HCT116 (cell line): Measurements from ENCODE around the gene DNAH5. TPM values are rescaled to one million over a fixed set of nuclear protein-coding genes. Genes with fewer than 3 reads are reported as not detected.

Experiments
- ATAC-seq: fragments of 200-7000 bp; cut with Tn5 transposase; 2 replicates; pipeline ENCODE4 v1.9.1; 2020; ENCODE audit warnings: mild to moderate bottlenecking, moderate library complexity
- BruUV-seq: library from RNA; stranded (reverse); fragments of 400-500 nt; replicated peaks from 2 replicates; lab custom pipeline; 2021; lab: Mats Ljungman, UMichigan
- CTCF ChIA-PET: fragments of 300-600 bp; sonication (Branson Sonifier 250); formaldehyde crosslinking; loops from one replicate; lab custom pipeline; 2021; ENCODE audit warnings: antibody characterized with exemption; lab: Charles Lee
- POLR2A ChIA-PET: fragments of 300-600, 350-600 bp; sonication (Branson Sonifier 250); formaldehyde crosslinking; loops from one replicate; lab custom pipeline; 2021; ENCODE audit warnings: antibody characterized with exemption; lab: Charles Lee
- RAD21 ChIA-PET, 2 experiments: fragments of 300-600 bp; sonication (Branson Sonifier 250); formaldehyde crosslinking; loops; one replicate each; lab custom pipeline; 2023; ENCODE audit warnings: low total read pairs in 2 of 2; ENCODE audit not compliant: uncharacterized antibody in 2 of 2, unreplicated experiment in 2 of 2, low non-redundant PET in 1 of 2; lab: Charles Lee
- DNase-seq: peaks from one replicate; pipeline ENCODE4 v3.0.0-alpha.2; 2010; ENCODE audit warnings: low read depth, low spot score
- H2AFZ ChIP-seq: fragments of 200-600 bp; shearing (Covaris generic), sonication (generic); 2 replicates; pipeline ENCODE4 v1.6.1; 2017; ENCODE audit warnings: low read depth, mixed run types, mixed read lengths, antibody characterized with exemption, low read length; ENCODE audit not compliant: poor library complexity, severe bottlenecking
- H3K27ac ChIP-seq: 2 replicates; pipeline ENCODE4 v1.5.1; 2012; ENCODE audit warnings: low read depth, low read length
- H3K27me3 ChIP-seq: fragments of 200-600 bp; sonication (generic); 2 replicates; pipeline ENCODE4 v1.6.1; 2016; ENCODE audit warnings: mixed run types, low read length, mixed read lengths; ENCODE audit not compliant: insufficient read depth
- H3K36me3 ChIP-seq, 2 experiments: fragments of 200-500 bp in 1 of 2; fragments of 200-600 bp in 1 of 2; sonication (Bioruptor generic) in 1 of 2; sonication (generic) in 1 of 2; 2 replicates each; pipeline versions ENCODE4 v1.5.1 to v1.6.1; 2014 to 2016; ENCODE audit warnings: low read length in 2 of 2, inconsistent platforms in 1 of 2, mixed read lengths in 1 of 2, mixed run types in 1 of 2; ENCODE audit not compliant: insufficient read depth in 2 of 2, control insufficient read depth in 1 of 2
- H3K4me1 ChIP-seq, 2 experiments: fragments of 200-600 bp in 1 of 2; sonication (generic) in 1 of 2; 2 replicates each; pipeline versions ENCODE4 v1.5.1 to v1.6.1; 2012 to 2017; ENCODE audit warnings: low read length in 2 of 2, inconsistent platforms in 1 of 2, mild to moderate bottlenecking in 1 of 2, mixed read lengths in 1 of 2, mixed run types in 1 of 2, moderate library complexity in 1 of 2; ENCODE audit not compliant: insufficient read depth in 2 of 2, control insufficient read depth in 1 of 2
- H3K4me2 ChIP-seq: fragments of 200-600 bp; sonication (generic); 2 replicates; pipeline ENCODE4 v1.6.1; 2017; ENCODE audit warnings: mixed run types, low read length, mixed read lengths
- H3K4me3 ChIP-seq, 2 experiments: fragments of 200-600 bp in 1 of 2; sonication (generic) in 1 of 2; replicated peaks in 1 of 2; 2 replicates each; pipeline ENCODE4 v1.5.1; 2011 to 2016; ENCODE audit warnings: low read length in 2 of 2, control low read depth in 1 of 2, low read depth in 1 of 2, mild to moderate bottlenecking in 1 of 2, mixed read lengths in 1 of 2, mixed run types in 1 of 2
- H3K79me2 ChIP-seq: fragments of 200-600 bp; sonication (generic); 2 replicates; pipeline ENCODE4 v1.6.1; 2017; ENCODE audit warnings: mild to moderate bottlenecking, mixed run types, low read length, moderate library complexity, mixed read lengths; ENCODE audit not compliant: insufficient read depth
- H3K9ac ChIP-seq: fragments of 200-600 bp; sonication (generic); 2 replicates; pipeline ENCODE4 v1.6.1; 2016; ENCODE audit warnings: low read length, mixed read lengths
- H3K9me2 ChIP-seq: fragments of 200-600 bp; sonication (generic), shearing (Covaris generic); 2 replicates; pipeline ENCODE4 v1.6.1; 2017; ENCODE audit warnings: mixed run types, mild to moderate bottlenecking, moderate library complexity; ENCODE audit not compliant: insufficient read depth
- H3K9me3 ChIP-seq, 2 experiments: fragments of 200-500 bp in 1 of 2; fragments of 200-600 bp in 1 of 2; sonication (Bioruptor generic) in 1 of 2; sonication (generic) in 1 of 2; 2 replicates each; pipeline ENCODE4 v1.6.1; 2014 to 2017; ENCODE audit warnings: low read length in 2 of 2, mixed read lengths in 2 of 2, inconsistent platforms in 1 of 2, low read depth in 1 of 2, mild to moderate bottlenecking in 1 of 2, mixed run types in 1 of 2, moderate library complexity in 1 of 2; ENCODE audit not compliant: control insufficient read depth in 1 of 2, insufficient read depth in 1 of 2
- H4K20me1 ChIP-seq: fragments of 200-600 bp; sonication (generic), shearing (Covaris generic); 2 replicates; pipeline ENCODE4 v1.6.1; 2017; ENCODE audit warnings: mixed run types, mild to moderate bottlenecking, moderate library complexity; ENCODE audit not compliant: insufficient read depth
- CEBPB ChIP-seq: IDR thresholded peaks from 2 replicates; pipeline ENCODE4 v1.6.1; 2012; ENCODE audit warnings: low read depth
- EGR1 ChIP-seq: IDR thresholded peaks from 2 replicates; pipeline ENCODE4 v1.6.1; 2012; ENCODE audit warnings: low read depth
- ELF1 ChIP-seq: IDR thresholded peaks from 2 replicates; pipeline ENCODE4 v1.6.1; 2012; ENCODE audit warnings: low read depth, borderline replicate concordance
- FOSL1 ChIP-seq: IDR thresholded peaks from 2 replicates; pipeline ENCODE4 v1.6.1; 2012; ENCODE audit warnings: low read depth
- JUND ChIP-seq: IDR thresholded peaks from 2 replicates; pipeline ENCODE4 v1.6.1; 2012
- POLR2AphosphoS5 ChIP-seq: IDR thresholded peaks from 2 replicates; pipeline ENCODE4 v1.6.1; 2011; ENCODE audit warnings: mild to moderate bottlenecking, low read depth, low read length, moderate library complexity
- RAD21 ChIP-seq: IDR thresholded peaks from 2 replicates; pipeline ENCODE4 v1.6.1; 2012; ENCODE audit warnings: low read depth, mild to moderate bottlenecking
- SIN3A ChIP-seq: IDR thresholded peaks from 2 replicates; pipeline ENCODE4 v1.6.1; 2012; ENCODE audit warnings: low read depth
- SRF ChIP-seq: IDR thresholded peaks from 2 replicates; pipeline ENCODE4 v1.6.1; 2012; ENCODE audit warnings: low read depth
- TCF7L2 ChIP-seq: IDR thresholded peaks from 2 replicates; pipeline ENCODE4 v1.7.0; 2011; ENCODE audit warnings: borderline replicate concordance, inconsistent platforms; ENCODE audit not compliant: insufficient read depth, insufficient read length; ENCODE audit errors: extremely low read depth
- YY1 ChIP-seq: IDR thresholded peaks from 2 replicates; pipeline ENCODE4 v1.6.1; 2011; ENCODE audit warnings: low read length, low read depth, moderate library complexity, mild to moderate bottlenecking; ENCODE audit not compliant: insufficient replicate concordance; ENCODE audit errors: extremely low read depth
- ZFX ChIP-seq: fragments of 450-650 bp; IDR thresholded peaks from 2 replicates; pipeline ENCODE4 v1.6.1; 2017
- intact Hi-C: fragments of 100-400 bp; cut with micrococcal nuclease; formaldehyde crosslinking; loops from 2 replicates; pipeline ENCODE4 v1.10.0; 2022
- total RNA-seq: library from RNA; stranded (reverse); gene quantifications from one replicate; pipeline ENCODE4 v1.2.1, GENCODE V29; 2021; ENCODE audit not compliant: unreplicated experiment
- TF ChIP-seq, protein P1 (sequence below): IDR thresholded peaks from 2 replicates; pipeline ENCODE4 v1.6.1; 2012
- TF ChIP-seq, protein P2 (sequence below), 3 experiments: fragments of 200-600 bp in 1 of 3; sonication (generic) in 1 of 3; IDR thresholded peaks in 2 of 3; conservative IDR thresholded peaks in 1 of 3; 2 replicates each; pipeline ENCODE4 v1.5.1; 2012 to 2017; ENCODE audit warnings: low read depth in 2 of 3, low read length in 2 of 3, antibody characterized with exemption in 1 of 3, borderline replicate concordance in 1 of 3, control low read depth in 1 of 3, mild to moderate bottlenecking in 1 of 3, mixed read lengths in 1 of 3, mixed run types in 1 of 3, moderate library complexity in 1 of 3; ENCODE audit not compliant: insufficient read depth in 1 of 3

DNAH5 gene
- total RNA-seq, 1 experiment from 2014 or later = 0.37 TPM

DNA sequence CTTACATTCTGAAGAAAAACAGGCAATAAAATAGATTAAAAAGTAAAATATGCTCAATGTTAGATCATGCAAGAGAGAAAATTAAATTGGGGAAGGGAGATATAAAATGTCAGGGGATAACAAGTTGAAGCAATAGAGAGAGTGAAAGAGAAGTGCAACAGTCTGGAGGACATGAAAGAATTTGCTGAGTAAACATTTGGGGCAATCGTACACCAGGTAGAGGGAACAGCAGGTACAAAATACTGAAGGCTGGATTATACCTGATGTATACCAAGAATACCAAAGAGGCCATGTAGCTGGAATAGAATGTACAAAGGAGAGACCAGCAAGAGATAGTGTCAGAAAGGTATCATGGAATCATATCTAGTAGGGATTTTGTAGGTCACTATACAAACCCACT, 300.8 kb downstream of the DNAH5 start:
- no peak overlapping the region for H3K4me2 ChIP-seq
- H3K4me1 ChIP-seq = no peaks in the 10 kb centered on the region
- no peaks in the 10 kb centered on the region for H3K79me2 ChIP-seq
- no peaks in the 10 kb centered on the region for H3K36me3 ChIP-seq
- no peak overlapping the region for H2AFZ ChIP-seq
- no peak for ATAC-seq
- BruUV-seq = no TSS peak
- RAD21 ChIA-PET = no interaction called here
- no peaks in the 10 kb centered on the region for H3K27me3 ChIP-seq
- TF ChIP-seq ZFX (no peak), JUND (no peak), YY1 (no peak), POLR2AphosphoS5 (no peak), SIN3A (no peak), RAD21 (no peak)
- TF ChIP-seq, protein P1, sequence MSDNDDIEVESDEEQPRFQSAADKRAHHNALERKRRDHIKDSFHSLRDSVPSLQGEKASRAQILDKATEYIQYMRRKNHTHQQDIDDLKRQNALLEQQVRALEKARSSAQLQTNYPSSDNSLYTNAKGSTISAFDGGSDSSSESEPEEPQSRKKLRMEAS = no peak
- intact Hi-C loops = no loop called here
- H4K20me1 ChIP-seq = no peaks in the 10 kb centered on the region
- H3K4me3 ChIP-seq = no peak overlapping the region
- CTCF ChIA-PET = no interaction called here
- POLR2A ChIA-PET = no interaction called here
- H3K9me3 ChIP-seq = peaks cover 0 to 15% of the 10 kb centered on the region in 2 experiments; a peak in 1 of 4 replicates
- H3K27ac ChIP-seq = no peak overlapping the region
- no peak overlapping the region for H3K9ac ChIP-seq
- DNase-seq = no peak
- H3K9me2 ChIP-seq = no peaks in the 10 kb centered on the region

DNA sequence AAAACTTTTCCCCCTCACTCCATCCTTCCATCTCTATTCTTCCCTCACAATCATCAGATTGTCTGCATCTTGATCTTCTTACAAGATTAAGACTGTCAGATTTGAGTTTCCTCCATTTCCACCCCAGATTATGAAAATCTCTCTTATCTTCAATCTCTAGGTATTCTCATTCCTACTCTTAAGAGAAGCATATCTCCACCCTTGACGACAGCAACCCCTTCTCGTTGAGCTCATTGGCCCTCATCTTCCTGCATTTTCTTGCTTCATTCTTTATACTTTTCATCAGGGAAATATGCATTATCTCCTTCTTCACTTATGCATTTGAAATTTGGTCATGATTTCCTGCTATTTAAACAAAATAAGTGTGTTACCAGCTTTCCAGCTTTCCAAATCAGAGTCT, 301.3 kb downstream of the DNAH5 start:
- CTCF ChIA-PET = no interaction called here
- H3K9ac ChIP-seq = no peak overlapping the region
- no peak overlapping the region for H3K27ac ChIP-seq
- no peak for DNase-seq
- no peaks in the 10 kb centered on the region for H3K9me2 ChIP-seq
- no peak for ATAC-seq
- no peaks in the 10 kb centered on the region for H3K4me1 ChIP-seq
- H3K79me2 ChIP-seq = no peaks in the 10 kb centered on the region
- BruUV-seq = no TSS peak
- no peaks in the 10 kb centered on the region for H4K20me1 ChIP-seq
- TF ChIP-seq YY1 (no peak), JUND (no peak), ZFX (no peak), EGR1 (no peak), SIN3A (no peak), CEBPB (no peak), ELF1 (no peak), FOSL1 (no peak), SRF (no peak), TCF7L2 (no peak)
- TF ChIP-seq, protein P2, sequence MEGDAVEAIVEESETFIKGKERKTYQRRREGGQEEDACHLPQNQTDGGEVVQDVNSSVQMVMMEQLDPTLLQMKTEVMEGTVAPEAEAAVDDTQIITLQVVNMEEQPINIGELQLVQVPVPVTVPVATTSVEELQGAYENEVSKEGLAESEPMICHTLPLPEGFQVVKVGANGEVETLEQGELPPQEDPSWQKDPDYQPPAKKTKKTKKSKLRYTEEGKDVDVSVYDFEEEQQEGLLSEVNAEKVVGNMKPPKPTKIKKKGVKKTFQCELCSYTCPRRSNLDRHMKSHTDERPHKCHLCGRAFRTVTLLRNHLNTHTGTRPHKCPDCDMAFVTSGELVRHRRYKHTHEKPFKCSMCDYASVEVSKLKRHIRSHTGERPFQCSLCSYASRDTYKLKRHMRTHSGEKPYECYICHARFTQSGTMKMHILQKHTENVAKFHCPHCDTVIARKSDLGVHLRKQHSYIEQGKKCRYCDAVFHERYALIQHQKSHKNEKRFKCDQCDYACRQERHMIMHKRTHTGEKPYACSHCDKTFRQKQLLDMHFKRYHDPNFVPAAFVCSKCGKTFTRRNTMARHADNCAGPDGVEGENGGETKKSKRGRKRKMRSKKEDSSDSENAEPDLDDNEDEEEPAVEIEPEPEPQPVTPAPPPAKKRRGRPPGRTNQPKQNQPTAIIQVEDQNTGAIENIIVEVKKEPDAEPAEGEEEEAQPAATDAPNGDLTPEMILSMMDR (IDR thresholded peaks at IDR 0.05 in 2 of 3, conservative IDR thresholded peaks at IDR 0.05 in 1 of 3; ENCODE audit: borderline replicate concordance in 1 of 3, insufficient read depth in 1 of 3, low read depth in 2 of 3, low read length in 2 of 3) = no peak
- no peaks in the 10 kb centered on the region for H3K36me3 ChIP-seq
- peaks cover 0 to 15% of the 10 kb centered on the region in 2 experiments; a peak in 1 of 4 replicates for H3K9me3 ChIP-seq
- H3K4me3 ChIP-seq = no peak overlapping the region
- no peak overlapping the region for H2AFZ ChIP-seq
- POLR2A ChIA-PET = no interaction called here
- no peak overlapping the region for H3K4me2 ChIP-seq
- RAD21 ChIA-PET = no interaction called here
- intact Hi-C loops = no loop called here
- no peaks in the 10 kb centered on the region for H3K27me3 ChIP-seq
